IMR-90 (cell line): ENCODE data around the gene NIPBL. TPM values are rescaled to one million over a fixed set of nuclear protein-coding genes. Genes with fewer than 3 reads are reported as not detected.
"Not testable (repeated sequence)": the region's sequence is repeated elsewhere in the genome, so short reads cannot be mapped to it uniquely, and the experiment has no call there.

ENCODE experiments used
- ATAC-seq: fragments of 200-7000 bp; cut with Tn5 transposase; 2 replicates; pipeline ENCODE4 v1.9.1; 2020; ENCODE audit warnings: low read depth, mild to moderate bottlenecking, moderate library complexity
- BruUV-seq: library from RNA; stranded (reverse); fragments of 400-500 nt; replicated peaks from 2 replicates; lab custom pipeline; 2021; lab: Mats Ljungman, UMichigan
- CTCF ChIA-PET: fragments of 300-600 bp; formaldehyde crosslinking; extraction: SDS; loops from one replicate; lab custom pipeline; 2021; ENCODE audit warnings: antibody characterized with exemption; lab: Yijun Ruan, JAX
- POLR2A ChIA-PET: fragments of 300-600 bp; sonication (Branson Sonifier 250); formaldehyde crosslinking; loops from one replicate; lab custom pipeline; 2022; ENCODE audit warnings: antibody characterized with exemption; ENCODE audit not compliant: unreplicated experiment; lab: Charles Lee
- DNase-seq: peaks from one replicate; pipeline ENCODE4 v3.0.0; 2013
- H2AFZ ChIP-seq: replicated peaks from 2 replicates; pipeline ENCODE3; 2013; ENCODE audit warnings: low read length, mild to moderate bottlenecking; ENCODE audit not compliant: poor library complexity
- H2AK5ac ChIP-seq: 2 replicates; pipeline ENCODE4 v1.6.1; 2013; ENCODE audit warnings: low read depth, low read length, inconsistent platforms
- H2AK9ac ChIP-seq: replicated peaks from 2 replicates; pipeline ENCODE3; 2013; ENCODE audit warnings: mild to moderate bottlenecking, low read depth, low read length, moderate library complexity; ENCODE audit not compliant: poor library complexity
- H2BK120ac ChIP-seq: 2 replicates; pipeline ENCODE4 v1.6.1; 2013; ENCODE audit warnings: low read depth, low read length, inconsistent platforms
- H2BK15ac ChIP-seq: 3 replicates; pipeline ENCODE4 v1.6.1; 2013; ENCODE audit warnings: low read depth, low read length, inconsistent platforms
- H2BK20ac ChIP-seq: 2 replicates; pipeline ENCODE4 v1.6.1; 2013; ENCODE audit warnings: low read depth, mild to moderate bottlenecking, inconsistent platforms, low read length, moderate library complexity
- H2BK5ac ChIP-seq: 2 replicates; pipeline ENCODE4 v1.6.1; 2013; ENCODE audit warnings: mild to moderate bottlenecking, low read depth, low read length, inconsistent platforms; ENCODE audit not compliant: poor library complexity, severe bottlenecking
- H3K14ac ChIP-seq: replicated peaks from 2 replicates; pipeline ENCODE4 v1.6.1; 2013; ENCODE audit warnings: low read depth, low read length, inconsistent platforms
- H3K18ac ChIP-seq: 2 replicates; pipeline ENCODE4 v1.6.1; 2013; ENCODE audit warnings: low read depth, low read length, control low read depth
- H3K23ac ChIP-seq: 2 replicates; pipeline ENCODE4 v1.6.1; 2013; ENCODE audit warnings: low read depth, low read length, inconsistent platforms
- H3K27ac ChIP-seq: 2 replicates; pipeline ENCODE4 v1.5.1; 2013; ENCODE audit warnings: mild to moderate bottlenecking, control low read depth, low read length; ENCODE audit not compliant: insufficient read depth
- H3K27me3 ChIP-seq: 2 replicates; pipeline ENCODE4 v1.6.1; 2013; ENCODE audit warnings: low read length; ENCODE audit not compliant: control insufficient read depth, insufficient read depth
- H3K36me3 ChIP-seq: 2 replicates; pipeline ENCODE4 v1.6.1; 2013; ENCODE audit warnings: low read length, mixed read lengths; ENCODE audit not compliant: control insufficient read depth, insufficient read depth
- H3K4ac ChIP-seq: 2 replicates; pipeline ENCODE4 v1.6.1; 2013; ENCODE audit warnings: low read depth, low read length, inconsistent platforms
- H3K4me1 ChIP-seq: 2 replicates; pipeline ENCODE4 v1.6.1; 2013; ENCODE audit warnings: low read length, mixed read lengths; ENCODE audit not compliant: control insufficient read depth, insufficient read depth
- H3K4me2 ChIP-seq: 2 replicates; pipeline ENCODE4 v1.6.1; 2013; ENCODE audit warnings: low read depth, mild to moderate bottlenecking, control low read depth, low read length, moderate library complexity
- H3K4me3 ChIP-seq: 2 replicates; pipeline ENCODE4 v1.5.1; 2013; ENCODE audit warnings: low read depth, mild to moderate bottlenecking, control low read depth, low read length, moderate library complexity; ENCODE audit not compliant: insufficient read depth
- H3K56ac ChIP-seq: 2 replicates; pipeline ENCODE4 v1.6.1; 2013; ENCODE audit warnings: low read length, inconsistent platforms; ENCODE audit not compliant: insufficient read depth; ENCODE audit errors: extremely low read depth
- H3K79me1 ChIP-seq, 2 experiments: 2 replicates each; pipeline ENCODE4 v1.6.1; 2013; ENCODE audit warnings: low read length in 2 of 2, inconsistent platforms in 1 of 2, low read depth in 1 of 2
- H3K9ac ChIP-seq: 2 replicates; pipeline ENCODE4 v1.6.1; 2013; ENCODE audit warnings: low read depth, low read length, control low read depth
- H3K9me1 ChIP-seq: 2 replicates; pipeline ENCODE4 v1.6.1; 2013; ENCODE audit warnings: low read length, inconsistent platforms; ENCODE audit not compliant: insufficient read depth
- H3K9me3 ChIP-seq: 2 replicates; pipeline ENCODE4 v1.6.1; 2013; ENCODE audit warnings: low read length; ENCODE audit not compliant: control insufficient read depth, insufficient read depth
- H4K20me1 ChIP-seq: 2 replicates; pipeline ENCODE4 v1.6.1; 2013; ENCODE audit warnings: low read length, inconsistent platforms; ENCODE audit not compliant: insufficient read depth
- H4K5ac ChIP-seq: 2 replicates; pipeline ENCODE4 v1.6.1; 2013; ENCODE audit warnings: mild to moderate bottlenecking, low read depth, low read length, control low read depth
- H4K8ac ChIP-seq, 2 experiments: 2 replicates each; pipeline ENCODE4 v1.6.1; 2013; ENCODE audit warnings: low read depth in 2 of 2, low read length in 2 of 2, control low read depth in 1 of 2, inconsistent platforms in 1 of 2
- H4K91ac ChIP-seq: 2 replicates; pipeline ENCODE4 v1.6.1; 2013; ENCODE audit warnings: low read depth, low read length, inconsistent platforms; ENCODE audit not compliant: insufficient read depth
- WGBS, 2 experiments: methylation state at CpG; one replicate each; pipeline versions ENCODE4 v1.1.5 to v1.1.7; 2013; ENCODE audit warnings: missing lambda C conversion rate in 2 of 2; ENCODE audit not compliant: insufficient read length in 1 of 2; ENCODE audit errors: extremely low coverage in 2 of 2; 5-methylcytosine and 5-hydroxymethylcytosine counted together
- dilution Hi-C: fragments of 300-500 bp; cut with HindIII; formaldehyde crosslinking; loops from one replicate; pipeline ENCODE4 v1.14.3; 2018; ENCODE audit warnings: low sequenced_read_pairs; ENCODE audit not compliant: unreplicated experiment
- in situ Hi-C: fragments of 300-500 bp; cut with MboI; formaldehyde crosslinking; loops from 3 replicates; pipeline ENCODE4 v1.14.3; 2019; ENCODE audit warnings: low sequenced_read_pairs, inconsistent platforms, mixed read lengths
- intact Hi-C: fragments of 100-400 bp; cut with micrococcal nuclease; formaldehyde crosslinking; loops from 2 replicates; pipeline ENCODE4 v1.10.0; 2022
- polyA plus RNA-seq, 3 experiments: library from polyadenylated mRNA; depleted of rRNA; stranded (reverse); fragments of >200 nt; gene quantifications; 2 replicates each; pipeline ENCODE4 v1.2.3, GENCODE V29; 2012; ENCODE audit warnings: low replicate concordance in 1 of 3
- total RNA-seq: library from RNA; depleted of rRNA; stranded (reverse); fragments of >200 nt; gene quantifications from 2 replicates; pipeline ENCODE4 v1.2.3, GENCODE V29; 2012

Gene NIPBL
- total and polyA plus RNA-seq, 2 of the 4 experiments (the other 2 are of a cell fraction) = 8.4 to 46.4 TPM

DNA sequence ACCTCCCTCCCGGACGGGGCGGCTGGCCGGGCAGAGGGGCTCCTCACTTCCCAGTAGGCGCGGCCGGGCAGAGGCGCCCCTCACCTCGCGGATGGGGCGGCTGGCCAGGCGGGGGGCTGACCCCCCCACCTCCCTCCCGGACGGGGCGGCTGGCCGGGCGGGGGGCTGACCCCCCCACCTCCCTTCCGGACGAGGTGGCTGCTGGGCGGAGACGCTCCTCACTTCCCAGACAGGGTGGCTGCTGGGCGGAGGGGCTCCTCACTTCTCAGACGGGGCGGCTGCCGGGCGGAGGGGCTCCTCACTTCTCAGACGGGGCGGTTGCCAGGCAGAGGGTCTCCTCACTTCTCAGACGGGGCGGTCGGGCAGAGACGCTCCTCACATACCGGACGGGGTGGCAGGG lies 136.6 kb downstream of the NIPBL start:
- H2AK9ac ChIP-seq, BruUV-seq, H3K14ac ChIP-seq, H3K18ac ChIP-seq, H3K9ac ChIP-seq, H3K4ac ChIP-seq, H4K91ac ChIP-seq, H3K27me3 ChIP-seq, H2AK5ac ChIP-seq, H4K20me1 ChIP-seq, in situ Hi-C loops, H3K23ac ChIP-seq, H3K27ac ChIP-seq, H3K4me2 ChIP-seq, H4K5ac ChIP-seq, POLR2A ChIA-PET, H2AFZ ChIP-seq, H3K56ac ChIP-seq, H3K4me3 ChIP-seq, dilution Hi-C loops, H2BK15ac ChIP-seq, H2BK5ac ChIP-seq, H3K4me1 ChIP-seq, CTCF ChIA-PET, H2BK20ac ChIP-seq, H3K79me1 ChIP-seq, H2BK120ac ChIP-seq, H4K8ac ChIP-seq, H3K9me1 ChIP-seq, ATAC-seq, intact Hi-C loops, H3K9me3 ChIP-seq, DNase-seq: not testable (repeated sequence)
- H3K36me3 ChIP-seq = peaks cover 16% of the 10 kb centered on the region
- WGBS, 2 experiments = no CpG with 5 or more reads among the region's 34 CpGs
